PC-9 (cell line): Measurements from ENCODE around the gene SLC13A2. TPM values are rescaled to one million over a fixed set of nuclear protein-coding genes. Genes with fewer than 3 reads are reported as not detected.

Experiments
- BruUV-seq: library from RNA; stranded (reverse); fragments of 400-500 nt; replicated peaks from 2 replicates; lab custom pipeline; 2021; lab: Mats Ljungman, UMichigan
- CTCF ChIA-PET: fragments of 300-600 bp; sonication (Branson Sonifier 250); formaldehyde crosslinking; loops from one replicate; lab custom pipeline; 2022; ENCODE audit warnings: antibody characterized with exemption; lab: Charles Lee
- POLR2A ChIA-PET: fragments of 300-600 bp; sonication (Branson Sonifier 250); formaldehyde crosslinking; loops from one replicate; lab custom pipeline; 2022; ENCODE audit warnings: antibody characterized with exemption; ENCODE audit not compliant: unreplicated experiment; lab: Charles Lee
- DNase-seq, 2 experiments: peaks; one replicate each; pipeline versions ENCODE4 v3.0.0 to v3.0.0-alpha.2; 2015 to 2022; ENCODE audit warnings: mixed read lengths in 1 of 2
- H2AFZ ChIP-seq: fragments of 200-600 bp; sonication (generic); 2 replicates; pipeline ENCODE4 v1.8.1; 2017; ENCODE audit warnings: antibody characterized with exemption
- H3F3A ChIP-seq: fragments of 200-600 bp; sonication (generic); 2 replicates; pipeline ENCODE4 v1.8.1; 2017; ENCODE audit warnings: antibody characterized with exemption, mild to moderate bottlenecking, low read depth; ENCODE audit not compliant: insufficient read depth
- H3K27ac ChIP-seq: fragments of 200-600 bp; sonication (generic); 2 replicates; pipeline ENCODE4 v1.6.1; 2016; ENCODE audit warnings: mixed run types
- H3K27me3 ChIP-seq: fragments of 200-600 bp; sonication (generic); 2 replicates; pipeline ENCODE4 v1.6.1; 2016; ENCODE audit warnings: low read depth, mixed run types; ENCODE audit not compliant: insufficient read depth
- H3K36me3 ChIP-seq: fragments of 200-600 bp; sonication (generic); 2 replicates; pipeline ENCODE4 v1.6.1; 2016; ENCODE audit warnings: low read depth, mixed run types
- H3K4me1 ChIP-seq: fragments of 200-600 bp; sonication (generic); replicated peaks from 2 replicates; pipeline ENCODE4 v1.6.1; 2016; ENCODE audit warnings: mixed run types; ENCODE audit not compliant: insufficient read depth
- H3K4me2 ChIP-seq: fragments of 200-600 bp; sonication (generic); 2 replicates; pipeline ENCODE4 v1.6.1; 2017; ENCODE audit warnings: mixed run types
- H3K4me3 ChIP-seq: fragments of 200-600 bp; sonication (generic); 2 replicates; pipeline ENCODE4 v1.6.1; 2016; ENCODE audit warnings: mixed run types
- H3K79me2 ChIP-seq: fragments of 200-600 bp; sonication (generic); 2 replicates; pipeline ENCODE4 v1.6.1; 2017; ENCODE audit warnings: low read depth, mixed run types
- H3K9me2 ChIP-seq: fragments of 200-600 bp; sonication (generic); 2 replicates; pipeline ENCODE4 v1.8.1; 2017; ENCODE audit warnings: mild to moderate bottlenecking; ENCODE audit not compliant: insufficient read depth
- H3K9me3 ChIP-seq: fragments of 200-600 bp; sonication (generic); 2 replicates; pipeline ENCODE4 v1.8.1; 2016; ENCODE audit warnings: low read depth; ENCODE audit not compliant: insufficient read depth
- H4K20me1 ChIP-seq: fragments of 200-600 bp; sonication (generic); 2 replicates; pipeline ENCODE4 v1.8.1; 2017; ENCODE audit not compliant: insufficient read depth
- EZH2 ChIP-seq: fragments of 200-600 bp; sonication (generic); IDR thresholded peaks from 2 replicates; pipeline ENCODE4 v1.8.0; 2017; ENCODE audit warnings: antibody characterized with exemption, low read depth
- intact Hi-C: fragments of 100-400 bp; cut with micrococcal nuclease; formaldehyde crosslinking; loops from one replicate; pipeline ENCODE4 v1.10.0; 2022; ENCODE audit not compliant: unreplicated experiment
- total RNA-seq: library from RNA; stranded (reverse); gene quantifications from 2 replicates; pipeline ENCODE4 v1.2.3, GENCODE V29; 2021
- TF ChIP-seq, protein P1 (sequence below): fragments of 200-600 bp; sonication (generic); conservative IDR thresholded peaks from 2 replicates; pipeline ENCODE4 v1.6.1; 2017; ENCODE audit warnings: mixed run types, antibody characterized with exemption, mild to moderate bottlenecking, moderate library complexity

SLC13A2 gene
- total RNA-seq, 1 experiment from 2014 or later, result not detected

DNA sequence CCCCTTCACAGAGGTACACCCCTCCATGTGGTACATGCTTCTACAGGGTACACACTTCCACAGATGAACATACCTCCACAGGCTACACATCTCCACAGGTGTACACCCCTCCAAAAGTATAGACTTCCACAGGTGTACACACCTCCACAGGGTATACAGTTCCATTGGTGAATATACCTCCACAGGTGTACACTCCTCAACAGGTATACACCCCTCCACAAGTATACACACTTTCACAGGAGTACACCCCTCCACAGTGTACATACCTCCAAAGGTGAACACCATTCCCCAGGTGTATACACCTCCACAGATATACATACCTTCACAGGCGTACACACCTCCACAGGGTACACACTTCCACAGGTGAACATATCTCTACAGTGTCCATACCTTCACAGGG lies 42.1 kb downstream of the SLC13A2 start:
- no peak for DNase-seq
- Histone ChIP-seq H3K27me3 (peaks cover 48% of the 10 kb centered on the region), H3K9me3 (no peaks in the 10 kb centered on the region), H3K4me2 (no peak overlapping the region), H3K36me3 (no peaks in the 10 kb centered on the region), H3F3A (no peaks in the 10 kb centered on the region), H3K4me3 (no peak overlapping the region), H2AFZ (no peak overlapping the region), H3K9me2 (no peaks in the 10 kb centered on the region), H3K27ac (no peak overlapping the region), H4K20me1 (no peaks in the 10 kb centered on the region), H3K79me2 (no peaks in the 10 kb centered on the region), H3K4me1 (no peaks in the 10 kb centered on the region; the same call in 1 of the 2 replicates)
- no TSS peak for BruUV-seq
- intact Hi-C loops, result no loop called here
- POLR2A ChIA-PET, result no interaction called here
- TF ChIP-seq, protein P1, sequence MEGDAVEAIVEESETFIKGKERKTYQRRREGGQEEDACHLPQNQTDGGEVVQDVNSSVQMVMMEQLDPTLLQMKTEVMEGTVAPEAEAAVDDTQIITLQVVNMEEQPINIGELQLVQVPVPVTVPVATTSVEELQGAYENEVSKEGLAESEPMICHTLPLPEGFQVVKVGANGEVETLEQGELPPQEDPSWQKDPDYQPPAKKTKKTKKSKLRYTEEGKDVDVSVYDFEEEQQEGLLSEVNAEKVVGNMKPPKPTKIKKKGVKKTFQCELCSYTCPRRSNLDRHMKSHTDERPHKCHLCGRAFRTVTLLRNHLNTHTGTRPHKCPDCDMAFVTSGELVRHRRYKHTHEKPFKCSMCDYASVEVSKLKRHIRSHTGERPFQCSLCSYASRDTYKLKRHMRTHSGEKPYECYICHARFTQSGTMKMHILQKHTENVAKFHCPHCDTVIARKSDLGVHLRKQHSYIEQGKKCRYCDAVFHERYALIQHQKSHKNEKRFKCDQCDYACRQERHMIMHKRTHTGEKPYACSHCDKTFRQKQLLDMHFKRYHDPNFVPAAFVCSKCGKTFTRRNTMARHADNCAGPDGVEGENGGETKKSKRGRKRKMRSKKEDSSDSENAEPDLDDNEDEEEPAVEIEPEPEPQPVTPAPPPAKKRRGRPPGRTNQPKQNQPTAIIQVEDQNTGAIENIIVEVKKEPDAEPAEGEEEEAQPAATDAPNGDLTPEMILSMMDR, result no peak
- no peak for TF ChIP-seq EZH2
- CTCF ChIA-PET, result no interaction called here

DNA sequence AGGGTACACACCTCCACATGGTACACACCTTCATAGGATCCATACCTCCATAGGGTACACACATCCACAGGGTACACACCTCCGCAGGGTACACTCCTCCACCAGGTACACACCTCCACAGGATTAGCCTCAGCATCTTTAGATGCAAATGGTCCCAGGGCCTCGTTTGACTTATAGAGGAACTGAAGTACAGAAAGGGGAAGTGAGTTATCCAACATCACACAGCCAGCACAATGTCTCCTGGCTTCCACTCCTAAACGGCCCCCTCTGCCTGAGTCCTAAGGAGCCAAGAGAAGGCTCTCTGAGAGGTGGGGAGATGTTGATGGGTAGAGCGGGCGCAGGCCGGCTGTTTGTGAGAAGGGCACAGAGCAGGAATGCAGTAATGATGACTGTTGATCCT lies 44.7 kb downstream of the SLC13A2 start:
- ChIA-PET CTCF (no interaction called here), POLR2A (no interaction called here)
- no peak overlapping the region for H3K4me3 ChIP-seq
- no peak overlapping the region for H3K27ac ChIP-seq
- no TSS peak for BruUV-seq
- H3F3A ChIP-seq, result no peaks in the 10 kb centered on the region
- no peaks in the 10 kb centered on the region for H4K20me1 ChIP-seq
- H3K27me3 ChIP-seq, result peaks cover 22% of the 10 kb centered on the region
- H2AFZ ChIP-seq, result no peak overlapping the region
- no peak for DNase-seq
- no peak overlapping the region for H3K4me2 ChIP-seq
- H3K36me3 ChIP-seq, result no peaks in the 10 kb centered on the region
- intact Hi-C loops, result no loop called here
- H3K79me2 ChIP-seq, result no peaks in the 10 kb centered on the region
- H3K9me2 ChIP-seq, result no peaks in the 10 kb centered on the region
- TF ChIP-seq EZH2, result no peak
- TF ChIP-seq, protein P1, result no peak
- H3K4me1 ChIP-seq, result no peaks in the 10 kb centered on the region; the same call in 1 of the 2 replicates
- H3K9me3 ChIP-seq, result no peaks in the 10 kb centered on the region

GRCh38 chr17:28518578-28518977 lies 45.1 kb downstream of the SLC13A2 start:
- intact Hi-C loops, result no loop called here
- H3K4me1 ChIP-seq, result no peaks in the 10 kb centered on the region; the same call in 1 of the 2 replicates
- H3K9me2 ChIP-seq, result no peaks in the 10 kb centered on the region
- BruUV-seq, result no TSS peak
- no peaks in the 10 kb centered on the region for H4K20me1 ChIP-seq
- no peaks in the 10 kb centered on the region for H3K79me2 ChIP-seq
- CTCF ChIA-PET, result no interaction called here
- no peaks in the 10 kb centered on the region for H3K36me3 ChIP-seq
- H3K9me3 ChIP-seq, result no peaks in the 10 kb centered on the region
- no peak for DNase-seq
- TF ChIP-seq, protein P1, result no peak
- TF ChIP-seq EZH2, result no peak
- no peak overlapping the region for H3K4me2 ChIP-seq
- peaks cover 18% of the 10 kb centered on the region for H3K27me3 ChIP-seq
- no peak overlapping the region for H2AFZ ChIP-seq
- no peak overlapping the region for H3K4me3 ChIP-seq
- H3K27ac ChIP-seq, result no peak overlapping the region
- H3F3A ChIP-seq, result no peaks in the 10 kb centered on the region
- POLR2A ChIA-PET, result no interaction called here
